ENCODE data around the gene ZDHHC17. TPM values are rescaled to one million over a fixed set of nuclear protein-coding genes. Genes with fewer than 3 reads are reported as not detected.

The ZDHHC17 gene
- total and polyA plus RNA-seq, 2 experiments from 2014 or later, result 11.7 to 39.8 TPM

DNA sequence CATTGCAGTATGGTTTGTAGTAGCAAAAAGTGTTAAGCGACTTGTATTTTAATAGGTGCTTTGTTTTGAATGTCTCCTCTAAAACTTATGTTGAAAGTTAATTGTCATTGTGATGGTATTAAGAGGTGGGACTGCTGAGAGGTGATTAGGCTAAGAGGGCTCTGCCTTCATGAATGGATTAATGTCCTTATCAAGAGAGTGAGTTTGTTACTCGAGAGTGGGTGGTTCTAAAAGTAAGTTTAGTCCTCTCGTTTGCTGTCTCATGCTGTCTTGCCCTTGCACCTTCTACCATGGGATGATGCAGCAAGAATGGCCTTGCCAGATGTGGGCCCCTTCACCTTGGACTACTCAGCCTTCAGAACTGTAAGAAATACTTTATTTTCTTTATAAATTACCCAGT is 17.4 kb downstream of the ZDHHC17 start:
- H3K27me3 ChIP-seq, result no peaks in the 10 kb centered on the region
- H3K79me2 ChIP-seq, result peaks cover 98% of the 10 kb centered on the region
- 74% methylated on average over 3 of the region's 3 CpGs for WGBS (ENCODE audit: low lambda C conversion rate, missing lambda C conversion rate)
- H3K4me2 ChIP-seq, result no peak overlapping the region
- H3K9me2 ChIP-seq (replicated peaks; ENCODE audit: insufficient read depth), result no peaks in the 10 kb centered on the region
- H4K20me1 ChIP-seq (ENCODE audit: insufficient read depth, poor library complexity, severe bottlenecking), result peaks cover 13% of the 10 kb centered on the region
- DNase-seq (ENCODE audit: low spot score), result no peak
- no peaks in the 10 kb centered on the region for H3K36me3 ChIP-seq (replicated peaks; ENCODE audit: insufficient read depth, low read depth)
- H3K27ac ChIP-seq, result no peak overlapping the region
- H3K4me1 ChIP-seq (ENCODE audit: insufficient read depth), result peaks cover 12% of the 10 kb centered on the region
- TF ChIP-seq EZH2 (IDR thresholded peaks at IDR 0.05; ENCODE audit: borderline replicate concordance), result no peak
- TF ChIP-seq CTCF (IDR thresholded peaks at IDR 0.05; ENCODE audit: poor library complexity), result no peak
- no peak for TF ChIP-seq EZH2phosphoT487 (IDR thresholded peaks at IDR 0.05; ENCODE audit: low read depth, severe bottlenecking, unreplicated experiment)
- no peaks in the 10 kb centered on the region for H3K9me3 ChIP-seq (ENCODE audit: low read depth)
- H2AFZ ChIP-seq, result no peak overlapping the region
- H3K4me3 ChIP-seq, result no peak overlapping the region

GRCh38 chr12:76782526-76782925 is 18.6 kb downstream of the ZDHHC17 start:
- Histone ChIP-seq H3K27ac (peak overlapping the region; percentile 3), H3K4me2 (no peak overlapping the region), H3K4me1 (ENCODE audit: insufficient read depth) (peaks cover 12% of the 10 kb centered on the region)

GRCh38 chr12:76784600-76785051 is 20.7 kb downstream of the ZDHHC17 start:
- H3K27ac ChIP-seq, result no peak overlapping the region
- WGBS (ENCODE audit: low lambda C conversion rate, missing lambda C conversion rate), result 78% methylated on average over 4 of the region's 4 CpGs

More at GRCh38 chr12:76782526-76782925, 18.6 kb downstream of the ZDHHC17 start:
- Histone ChIP-seq H3K9me3 (ENCODE audit: low read depth) (no peaks in the 10 kb centered on the region), H3K36me3 (replicated peaks; ENCODE audit: insufficient read depth, low read depth) (no peaks in the 10 kb centered on the region), H3K27me3 (no peaks in the 10 kb centered on the region), H2AFZ (no peak overlapping the region), H3K4me3 (no peak overlapping the region), H4K20me1 (ENCODE audit: insufficient read depth, poor library complexity, severe bottlenecking) (peaks cover 13% of the 10 kb centered on the region), H3K79me2 (peaks cover 98% of the 10 kb centered on the region), H3K9me2 (replicated peaks; ENCODE audit: insufficient read depth) (no peaks in the 10 kb centered on the region)
- no peak for DNase-seq (ENCODE audit: low spot score)
- 73% methylated on average over 2 of the region's 2 CpGs for WGBS (ENCODE audit: low lambda C conversion rate, missing lambda C conversion rate)
- TF ChIP-seq EZH2phosphoT487 (IDR thresholded peaks at IDR 0.05; ENCODE audit: low read depth, severe bottlenecking, unreplicated experiment) (no peak), EZH2 (IDR thresholded peaks at IDR 0.05; ENCODE audit: borderline replicate concordance) (no peak), CTCF (IDR thresholded peaks at IDR 0.05; ENCODE audit: poor library complexity) (no peak)

More at GRCh38 chr12:76784600-76785051, 20.7 kb downstream of the ZDHHC17 start:
- Histone ChIP-seq H4K20me1 (ENCODE audit: insufficient read depth, poor library complexity, severe bottlenecking) (peaks cover 9% of the 10 kb centered on the region), H3K4me3 (no peak overlapping the region), H3K27me3 (no peaks in the 10 kb centered on the region), H2AFZ (no peak overlapping the region), H3K4me2 (no peak overlapping the region), H3K9me3 (ENCODE audit: low read depth) (no peaks in the 10 kb centered on the region), H3K9me2 (replicated peaks; ENCODE audit: insufficient read depth) (no peaks in the 10 kb centered on the region), H3K79me2 (peaks cover 94% of the 10 kb centered on the region), H3K36me3 (replicated peaks; ENCODE audit: insufficient read depth, low read depth) (no peaks in the 10 kb centered on the region), H3K4me1 (ENCODE audit: insufficient read depth) (peaks cover 12% of the 10 kb centered on the region)
- TF ChIP-seq EZH2 (IDR thresholded peaks at IDR 0.05; ENCODE audit: borderline replicate concordance) (no peak), CTCF (IDR thresholded peaks at IDR 0.05; ENCODE audit: poor library complexity) (no peak), EZH2phosphoT487 (IDR thresholded peaks at IDR 0.05; ENCODE audit: low read depth, severe bottlenecking, unreplicated experiment) (no peak)
- DNase-seq (ENCODE audit: low spot score), result no peak

All from hepatocyte (in vitro differentiated cells).